Heart right ventricle (tissue), 16 donors: ENCODE results near the gene RBM17. TPM values are rescaled to one million over a fixed set of nuclear protein-coding genes. Genes with fewer than 3 reads are reported as not detected.

Experiments
- ATAC-seq, 8 donors: fragments of 200-7000 bp; cut with Tn5 transposase; one replicate each; pipeline ENCODE4 v1.9.1; 2020; ENCODE audit warnings: mild to moderate bottlenecking in 8 of 8, moderate library complexity in 8 of 8, moderate number of reproducible peaks in 1 of 8
- DNase-seq, 2 donors: peaks; one replicate each; pipeline ENCODE4 v3.0.0-alpha.2; 2020
- H3K27ac ChIP-seq, 10 donors: fragments of 200-600 bp; sonication (generic) in 2 of 10; one replicate each; pipeline versions ENCODE4 v1.5.0 to v1.8.0; 2020 to 2022; ENCODE audit warnings: mild to moderate bottlenecking in 3 of 10
- H3K27me3 ChIP-seq, 7 donors: fragments of 200-600 bp; one replicate each; pipeline ENCODE4 v1.8.0; 2021 to 2022; ENCODE audit warnings: mild to moderate bottlenecking in 2 of 7
- H3K36me3 ChIP-seq, 9 donors: fragments of 200-600 bp; sonication (generic) in 1 of 9; one replicate each; pipeline versions ENCODE4 v1.5.0 to v1.8.0; 2020 to 2022; ENCODE audit warnings: mild to moderate bottlenecking in 2 of 9
- H3K4me1 ChIP-seq, 9 donors: fragments of 200-600 bp; sonication (generic) in 1 of 9; one replicate each; pipeline versions ENCODE4 v1.5.0 to v1.8.0; 2020 to 2022; ENCODE audit warnings: mild to moderate bottlenecking in 4 of 9
- H3K4me3 ChIP-seq, 10 donors: fragments of 200-600 bp; sonication (generic) in 2 of 10; one replicate each; pipeline versions ENCODE4 v1.5.0 to v1.8.0; 2020 to 2022; ENCODE audit warnings: mild to moderate bottlenecking in 7 of 10, moderate library complexity in 2 of 10
- H3K9me3 ChIP-seq, 11 donors: fragments of 200-600 bp in 10 of 11; sonication (generic) in 2 of 11; one replicate each; pipeline versions ENCODE4 v1.5.0 to v1.8.0; 2013 to 2022; ENCODE audit warnings: mild to moderate bottlenecking in 2 of 11, control low read depth in 1 of 11, moderate library complexity in 1 of 11
- CTCF ChIP-seq, 9 donors: fragments of 200-600 bp; sonication (generic) in 2 of 9; IDR thresholded peaks; one replicate each; pipeline versions ENCODE4 v1.5.0 to v1.8.0; 2021 to 2022; ENCODE audit warnings: antibody characterized with exemption in 9 of 9, mild to moderate bottlenecking in 5 of 9, moderate library complexity in 1 of 9
- WGBS, 2 donors: extraction: QIAGEN DNeasy Blood & Tissue Kit; methylation state at CpG; one replicate each; pipeline ENCODE4 v1.1.7; 2013; ENCODE audit warnings: inconsistent platforms in 1 of 2; 5-methylcytosine and 5-hydroxymethylcytosine counted together
- intact Hi-C, 10 donors: fragments of 100-400 bp; cut with DNase I; formaldehyde crosslinking; loops; one replicate each; pipeline versions ENCODE4 v1.11.1 to v1.14.2; 2022
- polyA plus RNA-seq, 2 donors: library from polyadenylated mRNA; stranded (reverse); fragments of 200-250 nt; gene quantifications; one replicate each; pipeline ENCODE4 v1.2.3, GENCODE V29; 2013
- total RNA-seq, 10 donors: library from RNA; stranded (reverse); fragmentation: NEBNext Ultra II Directional in 3 of 10; extraction: Animal tissue kit (Norgen Biotek cat#: 25700) in 3 of 10; gene quantifications; one replicate each; pipeline versions ENCODE4 v1.2.1 to v1.2.4, GENCODE V29; 2021 to 2023
- donor health status: Arrhythmogenic right ventricular cardiomyopathy.
- donor health status: ischemic (EF 13 %, LVEDD 7.1; RV severe dilation, severe dysfunction).
- donor health status: healthy with polysubstance abuse.
- donor health status: DM: no; HTN: yes; CAD: no.
- donor health status: DM: no; HTN: no; CAD: no.
- donor health status: ischemic (EF 25% LVEDD 6.9; RV normal size, moderate dysfunction).
- donor health status: ischemic (EF 25% LVEDD 5.7; RV mildly dilated, moderate dysfunction).
- donor health status: healthy.
- donor health status: DM: yes; HTN: yes; CAD: no.
- donor health status: Ischemic cardiomyopathy.
- donor health status: ischemic (EF 35%, LVEDD 5.7; RV mildly dilated, moderate dysfunction).
- donor health status: nonischemic (EF 11% LVEDD 7.7; RV severe dilation, severe dysfunction).
- donor health status: DM: yes; HTN: yes; CAD: no.
- donor health status: PGD.
- donor health status: ischemic (EF 29% LVEDD 5.4; RV normal size, mild dysfunction).
- donor health status: nonischemic (EF 23%, LVEDD 6.1; RV moderate dilation, normal function).

The RBM17 gene
- total and polyA plus RNA-seq, 12 donors, result 53.4 to 100 (median 64.0) TPM

- DNase-seq (no peak), ATAC-seq (no peak)
- Histone ChIP-seq H3K27me3 (no peaks in the 10 kb centered on the region), H3K4me1 (peaks cover 0 to 84% (median 23%) of the 10 kb centered on the region in 9 donors), H3K27ac (peak overlapping the region in 7 of 10 donors; percentile 81 to 98 (median 88)), H3K9me3 (no peaks in the 10 kb centered on the region), H3K36me3 (no peaks in the 10 kb centered on the region), H3K4me3 (peak overlapping the region; percentile 61 to 94 (median 82))
- WGBS, 2 donors, result 66 to 72% methylated on average over 22 of the region's 22 CpGs
- intact Hi-C loops, result loop anchor here in 6 of 10 donors (5.0 to 10.0 kb wide), 2 partner anchors 34 to 59 kb away; partner anchors contain the start of gene PFKFB3 (in 1 of the 6)
- no peak for TF ChIP-seq CTCF (IDR thresholded peaks at IDR 0.05)
Measured at GRCh38 chr10:6146013-6146785, 57.4 kb downstream of the RBM17 start.

GRCh38 chr10:6146921-6147320 is 58.1 kb downstream of the RBM17 start:
- H3K36me3 ChIP-seq, result no peaks in the 10 kb centered on the region
- WGBS, 2 donors, result 82 to 88% methylated on average over 11 of the region's 11 CpGs
- no peak for ATAC-seq
- intact Hi-C loops, result loop anchor here in 6 of 10 donors (5.0 to 10.0 kb wide), 2 partner anchors 35 to 58 kb away; partner anchors contain the start of gene PFKFB3 (in 1 of the 6)
- DNase-seq, result no peak
- H3K4me3 ChIP-seq, result peak overlapping the region in 1 of 10 donors; percentile 94
- no peaks in the 10 kb centered on the region for H3K9me3 ChIP-seq
- no peak for TF ChIP-seq CTCF (IDR thresholded peaks at IDR 0.05)
- peaks cover 0 to 84% (median 27%) of the 10 kb centered on the region in 9 donors for H3K4me1 ChIP-seq
- H3K27me3 ChIP-seq, result no peaks in the 10 kb centered on the region
- H3K27ac ChIP-seq, result peak overlapping the region in 1 of 10 donors; percentile 10

GRCh38 chr10:6148251-6148701 is 59.4 kb downstream of the RBM17 start:
- 79 to 86% methylated on average over 7 of the region's 7 CpGs for WGBS, 2 donors
- Histone ChIP-seq H3K9me3 (no peaks in the 10 kb centered on the region), H3K27me3 (no peaks in the 10 kb centered on the region), H3K4me3 (no peak overlapping the region), H3K4me1 (peaks cover 0 to 78% (median 22%) of the 10 kb centered on the region in 9 donors), H3K27ac (peak overlapping the region in 1 of 10 donors; percentile 55), H3K36me3 (no peaks in the 10 kb centered on the region)
- DNase-seq (no peak), ATAC-seq (no peak)
- intact Hi-C loops, result loop anchor here in 6 of 10 donors (5.0 to 10.0 kb wide), 2 partner anchors 36 to 57 kb away; partner anchors contain the start of gene PFKFB3 (in 1 of the 6)
- no peak for TF ChIP-seq CTCF (IDR thresholded peaks at IDR 0.05)

- peaks cover 0 to 72% (median 22%) of the 10 kb centered on the region in 9 donors for H3K4me1 ChIP-seq
- H3K36me3 ChIP-seq, result no peaks in the 10 kb centered on the region
- TF ChIP-seq CTCF (IDR thresholded peaks at IDR 0.05), result no peak
- intact Hi-C loops, result loop anchor here in 6 of 10 donors (5.0 to 10.0 kb wide), 2 partner anchors 37 to 56 kb away; partner anchors contain the start of gene PFKFB3 (in 1 of the 6)
- no peaks in the 10 kb centered on the region for H3K9me3 ChIP-seq
- H3K27me3 ChIP-seq, result no peaks in the 10 kb centered on the region
- peak overlapping the region in 1 of 10 donors; percentile 55 for H3K27ac ChIP-seq
- WGBS, 2 donors, result 92 to 95% methylated on average over 6 of the region's 6 CpGs
- DNase-seq (no peak), ATAC-seq (no peak)
- H3K4me3 ChIP-seq, result no peak overlapping the region
Measured at GRCh38 chr10:6148908-6149307, 60.1 kb downstream of the RBM17 start.
